Activated T-cell treated with anti-CD3 and anti-CD28 coated beads, Interleukin-2, amount 50 U/mL, for 48 hours (primary cell): ENCODE results near the gene GLIS1.

Experiments used
- DNase-seq, 2 experiments: peaks; one replicate each; pipeline ENCODE4 v3.0.0-alpha.2; 2020

GLIS1 gene

GRCh38 chr1:53605181-53605580, 133.8 kb downstream of the GLIS1 start:
- no peak for DNase-seq

GRCh38 chr1:53604291-53604919, 134.6 kb downstream of the GLIS1 start:
- DNase-seq: no peak

DNA sequence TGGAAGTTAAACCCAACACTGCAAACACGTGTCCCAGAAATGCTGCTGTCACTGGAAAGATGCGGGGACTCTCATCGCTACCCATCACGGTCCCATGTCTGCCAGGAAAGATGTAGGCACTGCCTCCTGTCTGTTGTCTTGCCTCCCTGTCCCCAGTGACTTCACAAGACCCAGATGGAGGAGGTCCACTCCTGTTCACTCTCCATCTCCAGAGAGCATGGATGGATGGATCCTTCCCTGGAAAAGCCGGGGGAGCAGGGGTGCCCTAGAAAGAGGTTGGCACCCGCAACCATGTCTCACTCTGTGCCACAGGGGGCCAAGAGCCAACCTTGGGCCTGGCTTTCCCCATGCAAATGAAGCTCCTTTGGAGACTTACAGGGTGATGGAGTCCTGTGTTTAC, 135.5 kb downstream of the GLIS1 start:
- no peak for DNase-seq

DNA sequence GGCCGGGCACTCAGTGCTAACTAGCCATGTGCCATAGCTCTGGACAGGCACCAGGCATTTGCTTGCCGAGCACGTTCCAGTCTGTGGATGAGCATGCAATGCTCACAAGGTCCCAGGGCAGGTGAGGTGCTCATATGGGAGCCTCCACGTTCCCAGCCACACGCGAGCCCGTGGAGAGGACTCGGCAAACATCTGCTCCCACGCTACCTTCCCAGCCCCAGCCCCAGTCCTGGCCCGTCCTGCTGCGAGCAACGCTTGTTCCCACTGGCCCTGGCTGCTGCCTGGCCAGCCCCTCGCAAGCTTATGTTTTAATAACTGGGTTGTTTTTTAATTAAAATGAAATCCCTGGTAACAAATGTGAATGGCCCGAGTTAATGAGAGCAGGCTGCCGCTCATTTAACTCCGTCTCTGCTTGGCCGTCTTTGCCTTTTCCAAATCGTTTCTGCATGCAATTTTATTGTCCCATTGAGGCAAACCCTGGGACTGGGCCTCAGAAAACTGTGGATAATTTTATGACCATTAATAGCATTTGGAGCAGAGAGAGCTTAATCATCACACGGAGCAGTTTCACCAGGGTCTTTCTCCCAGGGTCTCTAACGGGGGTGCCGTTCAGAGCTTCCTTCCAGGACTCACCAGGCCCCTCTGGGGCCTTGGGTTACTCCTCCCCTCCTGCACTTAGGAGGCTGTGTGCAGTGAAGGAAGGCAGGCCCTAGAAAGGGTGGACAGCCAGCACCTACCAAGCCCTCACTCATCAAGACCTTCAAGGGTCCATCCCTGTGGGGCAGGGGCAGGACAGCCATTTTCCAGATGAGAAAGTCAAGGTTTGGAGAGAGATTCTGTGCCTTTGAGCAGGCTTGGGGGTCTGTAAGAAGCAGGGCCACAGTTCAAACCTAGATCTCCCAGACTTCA, 136.8 kb downstream of the GLIS1 start:
- no peak for DNase-seq

GRCh38 chr1:53601031-53601745, 137.8 kb downstream of the GLIS1 start:
- no peak for DNase-seq

GRCh38 chr1:53600561-53600960, 138.4 kb downstream of the GLIS1 start:
- DNase-seq: no peak

GRCh38 chr1:53600001-53600400, 139.0 kb downstream of the GLIS1 start:
- no peak for DNase-seq

- no peak for DNase-seq
Observed at GRCh38 chr1:53599481-53599880, 139.5 kb downstream of the GLIS1 start.

- no peak for DNase-seq
Observed at GRCh38 chr1:53598966-53599365, 140.0 kb downstream of the GLIS1 start.

- no peak for DNase-seq
Observed at GRCh38 chr1:53595906-53596305, 143.1 kb downstream of the GLIS1 start.

DNA sequence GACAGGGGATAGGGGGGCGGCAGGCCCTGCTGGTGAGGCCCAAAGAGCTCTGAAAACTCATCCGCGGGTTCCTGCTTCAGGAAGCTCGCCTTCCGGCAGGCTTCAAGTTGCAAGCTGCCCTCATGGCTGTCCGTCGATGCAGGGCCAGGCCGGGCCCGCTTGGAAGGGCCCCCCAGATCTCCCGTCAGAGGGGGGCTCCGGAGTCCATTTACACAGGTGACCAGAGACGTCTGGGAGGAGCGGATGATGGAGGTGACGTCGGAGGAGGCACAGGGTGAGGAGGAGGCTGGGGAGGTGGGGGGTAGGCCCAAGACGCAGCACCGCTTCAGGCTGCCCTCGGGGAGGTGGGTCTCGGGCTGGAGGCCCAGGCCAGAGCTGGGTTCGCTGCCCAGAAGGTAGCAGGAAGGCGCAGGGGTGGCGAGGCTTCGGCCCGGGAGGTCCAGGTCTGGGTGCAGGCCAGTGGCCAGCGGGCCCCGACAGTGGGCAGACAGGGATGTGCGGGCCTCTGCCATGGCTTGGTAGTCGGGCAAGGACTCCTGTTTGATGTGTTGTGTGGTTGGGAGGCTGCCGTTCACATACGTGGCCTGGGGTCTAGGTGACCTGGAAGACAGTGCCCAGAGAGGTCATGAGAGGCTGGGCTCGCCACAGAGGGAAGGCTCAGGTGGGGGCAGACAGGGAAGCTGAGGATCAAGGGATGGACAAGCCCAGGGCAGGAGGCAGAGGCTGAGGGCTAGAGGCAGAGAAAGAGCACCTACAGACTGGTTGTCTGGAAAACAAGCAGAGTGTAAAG, 144.4 kb downstream of the GLIS1 start:
- DNase-seq: no peak

DNA sequence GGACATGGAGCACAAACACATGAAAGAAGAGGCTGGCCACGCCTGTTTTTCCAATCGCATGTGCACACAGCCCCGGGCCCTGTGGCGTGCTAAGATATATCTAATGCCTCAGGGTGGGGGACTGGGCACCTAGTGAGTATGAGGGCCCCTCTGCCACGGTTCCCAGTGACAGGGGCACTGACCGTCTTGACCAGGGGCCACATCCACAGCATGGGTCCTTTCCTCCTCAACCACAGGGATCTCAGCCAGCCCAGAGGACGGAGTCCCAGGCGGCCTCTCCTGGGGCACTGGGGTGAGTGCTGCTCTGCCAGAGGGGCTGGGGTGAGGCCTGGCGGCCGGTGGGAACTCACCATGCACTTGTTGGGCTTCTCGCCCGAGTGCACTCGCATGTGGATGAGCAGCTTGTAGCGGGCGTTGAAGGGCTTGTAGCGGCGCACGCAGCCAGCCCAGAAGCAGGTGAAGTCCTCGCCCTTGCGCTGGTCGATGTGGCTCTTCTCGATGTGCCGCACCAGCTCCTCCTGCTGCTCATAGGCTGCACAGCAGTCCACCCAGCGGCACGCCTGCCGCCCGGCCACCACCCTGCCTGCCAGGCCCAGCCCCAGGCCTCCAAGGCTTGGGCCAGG, 145.1 kb downstream of the GLIS1 start:
- peak in 1 of 2 experiments; percentile 32 for DNase-seq

DNA sequence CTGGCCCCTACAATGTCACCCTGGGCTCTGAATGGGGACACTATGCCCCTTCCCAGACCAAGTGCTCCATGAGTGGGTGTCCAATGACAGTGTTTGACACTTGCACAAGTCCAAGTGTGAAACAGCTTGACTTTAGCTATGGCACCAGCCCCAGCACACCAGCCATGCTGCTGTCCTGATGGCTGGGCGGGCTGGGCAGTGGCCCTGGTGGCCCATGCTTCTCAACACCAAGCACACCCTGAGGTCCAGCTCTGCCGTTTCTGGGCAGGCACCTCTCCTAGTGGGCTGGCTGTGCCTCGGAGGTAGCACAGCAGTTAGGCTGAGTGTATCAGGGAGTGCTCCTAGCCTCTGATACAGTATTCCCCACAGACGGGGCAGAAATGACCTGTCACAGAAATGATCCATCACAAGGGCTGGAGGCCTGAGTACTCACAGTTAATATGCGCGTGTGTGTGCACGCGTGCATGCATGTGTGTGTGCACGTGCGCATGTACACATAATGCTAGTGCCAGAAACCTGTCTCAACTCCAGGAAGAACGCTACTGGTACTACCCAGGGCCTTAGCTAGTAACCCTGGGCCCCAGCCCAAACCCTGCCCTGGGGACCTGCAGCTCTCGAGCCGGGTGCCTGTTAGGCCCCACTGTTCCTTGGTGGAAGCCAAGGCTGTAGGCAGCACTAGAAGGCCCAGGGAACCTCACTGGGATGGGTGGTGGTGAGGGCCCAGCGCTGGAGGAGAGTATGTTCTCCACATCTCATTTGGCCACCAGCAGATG, 145.8 kb downstream of the GLIS1 start:
- DNase-seq: no peak

GRCh38 chr1:53592521-53592982, 146.4 kb downstream of the GLIS1 start:
- no peak for DNase-seq

DNA sequence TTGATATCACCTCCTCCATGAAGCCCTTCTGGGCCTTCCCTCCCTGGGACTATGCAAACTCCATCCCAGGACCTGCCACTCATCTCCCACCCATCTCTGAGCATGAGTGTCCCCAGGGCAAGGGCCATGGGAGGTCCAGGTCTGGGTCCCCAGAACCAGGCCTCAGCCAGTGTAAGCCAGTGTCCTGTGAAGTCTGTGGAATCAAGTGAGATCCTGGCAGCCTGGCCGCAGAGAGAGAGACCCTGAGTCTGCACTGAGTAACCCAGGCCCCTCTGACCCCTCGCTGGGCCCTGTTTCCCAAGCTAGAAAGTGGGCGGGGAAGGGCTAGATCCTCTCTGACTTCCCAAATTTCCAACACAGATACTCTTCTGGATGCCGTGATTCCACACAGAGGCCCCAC, 147.0 kb downstream of the GLIS1 start:
- no peak for DNase-seq

- peak in 1 of 2 experiments; percentile 5 for DNase-seq
Observed at GRCh38 chr1:53590531-53591515, 148.1 kb downstream of the GLIS1 start.

DNA sequence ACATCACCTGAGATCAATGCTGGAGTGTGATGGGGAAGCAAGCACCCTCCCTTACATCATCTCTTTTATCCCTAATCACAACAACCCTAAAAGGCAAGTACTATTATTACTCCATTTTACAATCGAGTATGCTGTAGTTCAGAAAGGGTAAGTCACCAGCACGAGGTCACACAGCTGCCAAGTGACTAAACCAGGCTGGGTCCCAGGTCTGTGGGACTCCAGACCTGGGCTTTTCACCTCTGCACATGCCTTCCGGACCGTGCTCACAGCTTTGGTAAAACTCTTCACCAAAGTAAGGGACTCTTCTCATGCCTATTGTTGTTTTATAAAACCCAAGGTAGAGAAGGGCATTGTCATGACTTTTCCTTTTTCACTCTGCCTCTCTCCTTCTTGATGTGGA, 148.9 kb downstream of the GLIS1 start:
- DNase-seq: no peak

DNA sequence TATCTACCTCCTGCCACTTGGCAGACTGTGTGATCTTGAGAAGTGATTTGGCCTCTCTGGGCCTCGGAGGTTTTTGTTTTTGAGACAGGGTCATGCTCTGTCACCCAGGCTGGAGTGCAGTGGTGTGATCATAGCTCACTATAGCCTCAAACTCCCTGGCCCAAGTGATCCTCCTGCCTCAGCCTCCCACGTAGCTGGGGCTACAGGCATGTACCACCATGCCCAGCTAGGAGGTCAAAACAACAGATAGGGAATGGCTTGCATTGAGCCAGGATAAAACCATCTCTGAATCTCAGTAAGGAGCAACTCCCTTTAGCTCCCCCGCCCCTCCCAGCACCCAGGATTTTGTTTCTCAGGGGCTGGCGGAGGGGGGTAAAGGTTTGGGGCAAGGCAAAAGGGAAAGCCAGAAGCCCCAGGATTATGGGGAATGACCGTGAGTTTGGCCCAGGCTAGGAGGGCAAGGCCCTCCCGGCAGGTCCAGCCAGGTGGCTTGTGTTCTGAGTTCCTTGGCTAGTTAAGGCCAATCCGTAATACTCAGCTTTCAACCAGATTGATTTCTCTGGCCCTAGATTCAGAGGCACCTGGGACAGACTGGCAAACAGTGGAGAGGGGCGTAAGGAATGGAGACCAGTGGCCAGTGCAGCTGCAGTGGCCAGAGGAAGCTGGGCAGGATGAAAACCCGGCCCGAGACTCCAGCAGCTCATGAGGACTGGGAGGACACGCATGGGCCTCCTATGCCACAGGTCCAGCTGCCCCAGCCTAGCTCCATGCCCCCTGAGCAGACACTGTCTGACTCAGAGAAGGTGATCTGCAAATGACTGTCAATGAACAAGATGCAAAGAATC, 149.7 kb downstream of the GLIS1 start:
- DNase-seq: peak in 1 of 2 experiments; percentile 7
